ENCODE measurements around the gene TLR1. TPM values are rescaled to one million over a fixed set of nuclear protein-coding genes. Genes with fewer than 3 reads are reported as not detected.

Gene TLR1
- total RNA-seq, 1 experiment from 2014 or later, result not detected

DNA sequence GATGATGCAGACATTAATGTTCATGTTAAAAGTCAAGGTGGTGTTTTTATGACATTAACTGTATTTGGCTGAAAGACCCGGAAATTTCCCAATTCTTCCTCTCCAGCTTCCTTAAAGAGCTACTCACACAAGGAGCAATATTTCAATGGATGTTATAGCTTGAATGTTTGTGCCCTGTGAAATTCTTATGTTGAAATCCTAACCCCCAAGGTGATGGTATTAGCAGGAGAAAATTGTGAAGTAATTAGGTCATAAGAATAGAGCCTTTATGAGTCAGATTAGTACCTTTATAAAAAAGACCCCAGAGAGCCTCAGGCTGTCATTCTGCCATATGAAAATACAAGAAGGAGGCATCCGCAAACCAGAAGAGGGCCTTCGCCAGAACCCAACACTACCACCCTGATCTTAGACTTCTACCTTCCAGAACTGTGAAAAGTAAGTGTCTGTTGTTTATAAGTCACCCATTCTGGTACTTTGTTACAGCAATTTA, 3.6 kb downstream of the TLR1 start:
- Mint-ChIP-seq H3K36me3 (ENCODE audit: insufficient read depth in 1 of 3, low read depth in 3 of 3) (peaks cover 13 to 23% (median 14%) of the 10 kb centered on the region in 3 experiments), H3K4me3 (no peak overlapping the region), H3K9me3 (peaks cover 26 to 43% of the 10 kb centered on the region in 2 experiments), H3K27ac (no peak overlapping the region), H3K4me1 (no peaks in the 10 kb centered on the region), H3K27me3 (ENCODE audit: low read depth) (peaks cover 2% of the 10 kb centered on the region)
- Histone ChIP-seq H4K91ac (ENCODE audit: insufficient read length, low read depth, low read length) (no peak overlapping the region), H3K9ac (ENCODE audit: extremely low read depth, insufficient read length, low read length) (no peak overlapping the region), H3K79me1 (ENCODE audit: insufficient read depth, low read depth, low read length, poor library complexity, severe bottlenecking) (no peaks in the 10 kb centered on the region), H3K79me2 (ENCODE audit: insufficient read depth, low read length) (no peaks in the 10 kb centered on the region), H3K4me1 (ENCODE audit: insufficient read depth, low read length) (no peaks in the 10 kb centered on the region), H3K23me2 (ENCODE audit: insufficient read length, low read depth, low read length, poor library complexity, severe bottlenecking) (no peaks in the 10 kb centered on the region), H2BK5ac (ENCODE audit: insufficient read length, low read length) (no peak overlapping the region), H3K14ac (ENCODE audit: insufficient read depth, low read length) (no peak overlapping the region), H2AFZ (ENCODE audit: low read length) (no peak overlapping the region), H3K18ac (ENCODE audit: insufficient read length, low read depth, low read length) (no peak overlapping the region), H3K4me2 (ENCODE audit: insufficient read depth, insufficient read length, low read length) (no peak overlapping the region), H3K9me3 (ENCODE audit: control insufficient read depth, low read depth, low read length) (peaks cover 12% of the 10 kb centered on the region), H4K5ac (ENCODE audit: insufficient read length, low read depth, low read length) (no peak overlapping the region), H2BK12ac (ENCODE audit: insufficient read length, low read depth, low read length) (no peak overlapping the region), H3K23ac (ENCODE audit: insufficient read length, low read depth, low read length) (no peak overlapping the region), H3K27me3 (ENCODE audit: insufficient read depth, low read length) (no peaks in the 10 kb centered on the region), H3T11ph (ENCODE audit: low read length) (no peak overlapping the region), H2AK5ac (ENCODE audit: insufficient read length, low read length) (no peak overlapping the region), H2BK20ac (ENCODE audit: low read depth, low read length, poor library complexity, severe bottlenecking) (no peak overlapping the region), H4K8ac (replicated peaks; ENCODE audit: insufficient read length, low read depth, low read length) (no peak overlapping the region), H4K20me1 (ENCODE audit: control insufficient read depth, insufficient read depth, insufficient read length) (no peaks in the 10 kb centered on the region), H2BK15ac (ENCODE audit: low read depth, low read length) (no peak overlapping the region), H3K56ac (ENCODE audit: insufficient read length, low read depth, low read length) (no peak overlapping the region), H3K27ac (ENCODE audit: insufficient read length, low read depth, low read length) (no peak overlapping the region), H2BK120ac (ENCODE audit: low read depth, low read length, poor library complexity, severe bottlenecking) (no peak overlapping the region), H3K4ac (ENCODE audit: low read depth, low read length) (no peak overlapping the region)
- TF ChIP-seq, protein P1, sequence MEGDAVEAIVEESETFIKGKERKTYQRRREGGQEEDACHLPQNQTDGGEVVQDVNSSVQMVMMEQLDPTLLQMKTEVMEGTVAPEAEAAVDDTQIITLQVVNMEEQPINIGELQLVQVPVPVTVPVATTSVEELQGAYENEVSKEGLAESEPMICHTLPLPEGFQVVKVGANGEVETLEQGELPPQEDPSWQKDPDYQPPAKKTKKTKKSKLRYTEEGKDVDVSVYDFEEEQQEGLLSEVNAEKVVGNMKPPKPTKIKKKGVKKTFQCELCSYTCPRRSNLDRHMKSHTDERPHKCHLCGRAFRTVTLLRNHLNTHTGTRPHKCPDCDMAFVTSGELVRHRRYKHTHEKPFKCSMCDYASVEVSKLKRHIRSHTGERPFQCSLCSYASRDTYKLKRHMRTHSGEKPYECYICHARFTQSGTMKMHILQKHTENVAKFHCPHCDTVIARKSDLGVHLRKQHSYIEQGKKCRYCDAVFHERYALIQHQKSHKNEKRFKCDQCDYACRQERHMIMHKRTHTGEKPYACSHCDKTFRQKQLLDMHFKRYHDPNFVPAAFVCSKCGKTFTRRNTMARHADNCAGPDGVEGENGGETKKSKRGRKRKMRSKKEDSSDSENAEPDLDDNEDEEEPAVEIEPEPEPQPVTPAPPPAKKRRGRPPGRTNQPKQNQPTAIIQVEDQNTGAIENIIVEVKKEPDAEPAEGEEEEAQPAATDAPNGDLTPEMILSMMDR (conservative IDR thresholded peaks at IDR 0.05), result no peak
- no CpG with 5 or more reads among the region's 3 CpGs for WGBS (ENCODE audit: extremely low coverage, insufficient read length, low lambda C conversion rate)
- no peak for DNase-seq
